NCI-H2227 (cell line): ENCODE results near the gene OR7C1.
A peak's percentile ranks its signal among the peaks of the same experiment; 100 is the strongest.
"Not testable (repeated sequence)": the region's sequence is repeated elsewhere in the genome, so short reads cannot be mapped to it uniquely, and the experiment has no call there.

Source experiments
- DNase-seq: peaks from one replicate; lab custom pipeline; 2025; ENCODE audit not compliant: unreplicated experiment; lab: John Stamatoyannopoulos, UW

Gene OR7C1

DNA sequence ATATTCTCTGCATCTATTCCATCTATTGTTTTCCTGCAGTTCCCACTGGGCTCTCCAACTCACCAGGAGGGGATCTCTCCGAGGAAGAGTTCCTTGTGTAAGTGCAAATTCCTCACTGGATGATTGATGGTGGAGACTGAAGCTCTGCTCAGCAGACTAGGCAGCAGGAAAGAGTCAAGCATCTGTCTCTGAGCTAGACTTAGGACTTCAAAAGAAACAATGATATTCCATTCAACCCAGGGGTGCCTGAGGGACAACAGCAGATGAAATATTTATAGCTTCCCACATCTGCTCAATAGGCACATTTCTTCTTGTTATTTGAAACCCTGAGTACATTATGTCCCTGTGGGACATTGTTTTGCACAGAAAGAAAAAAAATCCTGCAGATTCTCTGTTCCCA, at the start of gene OR7C1, which contains the start of gene OR7A5:
Gene OR7C1, minus strand, starts transcription at position 175 of the 400 bp plus-strand sequence. CDS start 35,049 bp downstream, outside the sequence.
Gene OR7A5, minus strand, starts transcription at position 175 of the 400 bp plus-strand sequence. CDS start 6,944 bp downstream, outside the sequence.
- no peak for DNase-seq

DNA sequence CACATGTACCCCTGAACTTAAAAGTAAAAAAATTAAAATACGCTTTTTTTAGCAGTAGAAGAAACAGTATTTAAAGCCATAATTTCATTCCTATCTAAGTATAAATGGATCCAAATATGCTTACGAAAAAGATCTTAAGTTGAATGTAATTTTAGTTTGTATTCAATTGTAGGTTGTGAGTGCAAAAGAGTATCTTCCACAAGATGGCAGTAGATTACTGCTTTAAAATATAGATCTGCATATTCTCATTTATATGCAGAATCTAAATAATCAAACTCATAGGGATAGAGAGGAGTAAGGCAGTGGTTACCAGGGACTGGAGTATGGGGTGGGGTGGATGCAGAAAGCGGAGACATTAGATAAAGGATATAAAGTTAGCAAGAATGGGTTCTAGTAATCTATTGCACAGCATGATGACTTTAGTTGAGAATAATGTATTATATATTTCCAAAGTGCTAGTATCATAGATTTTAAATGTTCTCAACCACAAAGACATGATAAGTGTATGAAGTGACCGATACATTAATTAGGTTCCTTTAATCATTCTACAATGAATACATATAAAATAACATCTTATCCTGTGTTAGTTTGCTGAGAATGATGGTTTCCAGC, 36.7 kb upstream of the OR7C1 start:
- DNase-seq = no peak

DNA sequence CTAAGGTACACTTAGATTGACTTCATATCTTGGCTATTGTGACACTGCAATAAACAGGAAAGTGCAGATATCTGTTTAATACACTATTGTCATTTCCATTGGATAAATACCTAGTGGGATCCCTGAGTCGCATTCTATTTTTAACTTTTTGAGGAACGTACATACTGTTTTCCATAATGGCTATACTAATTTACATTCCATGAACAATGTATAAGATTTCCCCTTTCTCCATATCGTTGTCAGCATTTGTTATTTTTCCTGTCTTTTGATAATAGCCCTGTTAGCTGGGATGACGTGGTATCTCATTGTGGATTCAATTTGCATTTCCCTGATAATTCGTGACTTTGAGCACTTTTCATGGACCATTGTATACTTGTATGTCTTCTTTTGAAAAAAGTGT, 33.5 kb upstream of the OR7C1 start:
- no peak for DNase-seq

DNA sequence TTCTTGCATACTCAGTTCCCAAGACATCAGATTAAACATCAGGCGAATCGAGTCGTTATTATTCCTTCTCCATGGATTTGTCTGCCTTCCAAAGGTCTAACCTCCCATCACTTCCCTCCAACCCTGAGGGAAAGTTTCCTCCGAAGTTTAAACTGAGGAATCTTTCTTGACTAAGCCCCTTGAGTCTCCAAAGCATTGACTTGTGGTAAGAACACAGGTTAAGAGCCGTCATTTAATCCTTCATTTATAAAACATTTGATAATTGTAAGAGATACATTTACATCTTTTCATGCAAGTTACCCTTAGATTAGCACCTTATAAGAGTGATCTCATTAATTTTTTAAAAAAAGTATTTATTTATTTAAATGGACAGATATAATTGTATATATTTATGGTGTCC, 13.8 kb upstream of the OR7C1 start, which contains the start of gene OR7A10:
Gene OR7A10, minus strand, starts transcription at position 101 of the 400 bp plus-strand sequence. CDS start 7,045 bp downstream, outside the sequence.
- DNase-seq = no peak

DNA sequence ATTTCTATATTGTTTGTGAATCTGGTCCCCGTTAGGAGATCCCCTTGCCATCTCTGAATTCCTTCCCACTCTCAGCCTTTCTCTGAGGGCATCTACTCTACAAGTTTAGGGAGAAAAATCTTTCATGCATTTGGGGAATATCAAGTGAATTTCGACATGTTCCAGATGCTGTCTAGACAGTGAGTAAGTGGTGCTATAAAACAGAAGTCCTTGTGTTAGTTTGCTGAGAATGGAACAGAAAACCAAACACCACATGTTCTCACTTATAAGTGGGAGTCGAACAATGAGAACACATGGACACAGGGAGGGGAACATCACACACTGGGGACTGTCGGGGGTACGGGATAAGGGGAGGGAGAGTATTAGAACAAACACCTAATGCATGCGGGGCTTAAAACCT, 8.6 kb upstream of the OR7C1 start:
- DNase-seq = no peak

DNA sequence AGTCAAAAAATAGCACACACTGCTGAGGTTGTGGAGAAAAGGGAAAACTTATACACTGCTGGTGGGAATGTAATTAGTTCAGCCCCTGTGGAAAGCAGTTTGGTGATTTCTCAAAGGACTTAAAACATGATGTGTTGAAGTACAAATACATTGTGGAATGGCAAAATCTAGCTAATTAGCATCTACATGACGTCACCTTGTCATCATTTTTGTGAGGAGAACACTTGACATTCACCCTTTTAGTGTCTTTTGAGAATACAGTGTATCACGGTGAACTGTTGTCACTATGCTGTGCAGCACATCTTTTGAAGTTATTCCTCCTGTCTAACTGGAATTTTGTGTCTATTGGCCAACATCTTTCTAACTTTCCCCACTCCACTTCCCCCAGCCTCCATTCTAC, 8.2 kb upstream of the OR7C1 start:
- no peak for DNase-seq

DNA sequence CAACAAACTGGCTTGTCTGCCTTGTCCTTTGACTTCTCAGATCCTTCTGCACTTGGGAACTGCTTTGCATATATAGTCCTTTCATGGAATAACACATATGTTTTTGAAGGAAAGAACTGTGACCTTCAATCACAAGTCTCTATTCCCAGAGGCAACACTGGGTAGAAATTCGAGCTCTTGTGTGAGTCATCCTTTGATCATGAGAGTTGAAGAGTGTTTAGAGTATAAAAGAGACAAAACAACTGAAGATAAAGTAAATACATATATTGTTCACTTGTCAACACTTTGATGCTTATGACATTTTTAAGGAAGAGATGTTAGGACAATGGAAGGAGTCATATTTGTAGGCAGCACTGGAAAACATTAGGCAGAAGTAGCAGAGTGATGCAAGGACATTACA, 5.2 kb upstream of the OR7C1 start:
- DNase-seq = no peak

DNA sequence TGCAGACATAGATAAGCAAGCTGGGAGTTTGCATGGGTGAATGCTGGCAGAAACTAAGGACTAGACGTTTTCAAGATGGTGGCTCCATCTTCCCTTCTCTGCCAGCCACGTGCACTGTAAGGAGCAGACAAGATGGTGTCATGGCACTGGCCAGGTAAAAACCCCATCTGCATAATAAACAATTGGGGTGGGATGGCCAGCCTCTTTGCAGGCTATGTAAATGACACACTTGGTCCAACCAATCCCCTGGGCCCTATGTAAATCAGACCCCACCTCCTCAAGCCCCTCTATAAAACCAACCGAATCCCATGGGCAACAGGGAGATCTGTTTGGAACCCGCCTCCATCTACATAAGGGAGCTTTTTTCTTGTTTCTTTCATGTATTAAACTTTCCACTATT, 2.4 kb upstream of the OR7C1 start:
- no peak for DNase-seq

DNA sequence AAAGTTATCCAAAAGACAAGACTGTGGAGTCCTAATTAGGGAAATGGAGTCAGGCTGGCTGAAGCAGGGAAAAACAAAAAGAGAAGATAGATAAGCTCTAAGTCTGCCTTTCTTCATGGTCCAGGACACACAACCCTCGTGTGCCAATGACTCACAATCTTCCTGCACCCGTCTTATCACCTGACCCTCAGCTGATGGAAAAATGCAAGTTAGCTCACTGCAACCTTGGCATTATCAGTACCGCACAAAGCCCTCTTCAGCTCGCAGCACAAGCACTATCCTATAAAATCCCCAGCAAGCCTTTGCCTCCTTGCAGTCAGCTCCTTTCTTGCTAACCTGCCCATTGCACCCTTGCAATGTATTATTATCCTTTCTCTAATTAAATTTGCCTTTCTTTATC, 4.3 kb downstream of the OR7C1 start:
- no peak for DNase-seq

DNA sequence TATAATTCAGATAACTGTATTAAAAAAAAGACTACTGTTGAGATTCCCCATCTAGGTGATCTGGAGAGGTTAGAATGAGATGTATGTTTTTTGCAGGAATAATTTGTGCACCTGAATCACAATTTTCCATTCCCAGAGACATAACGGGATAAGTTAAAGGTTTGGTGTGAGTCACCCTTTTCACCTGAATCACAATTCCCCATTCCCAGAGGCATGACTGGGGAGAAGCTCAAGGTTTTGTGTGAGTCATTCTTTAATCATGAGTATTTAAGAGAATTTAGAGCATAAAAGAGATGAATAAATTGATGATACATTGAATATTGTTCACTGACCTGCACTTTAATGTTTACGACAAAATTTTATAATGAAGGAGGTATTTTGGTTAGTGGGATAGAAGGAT, 9.0 kb downstream of the OR7C1 start:
- DNase-seq = no peak

DNA sequence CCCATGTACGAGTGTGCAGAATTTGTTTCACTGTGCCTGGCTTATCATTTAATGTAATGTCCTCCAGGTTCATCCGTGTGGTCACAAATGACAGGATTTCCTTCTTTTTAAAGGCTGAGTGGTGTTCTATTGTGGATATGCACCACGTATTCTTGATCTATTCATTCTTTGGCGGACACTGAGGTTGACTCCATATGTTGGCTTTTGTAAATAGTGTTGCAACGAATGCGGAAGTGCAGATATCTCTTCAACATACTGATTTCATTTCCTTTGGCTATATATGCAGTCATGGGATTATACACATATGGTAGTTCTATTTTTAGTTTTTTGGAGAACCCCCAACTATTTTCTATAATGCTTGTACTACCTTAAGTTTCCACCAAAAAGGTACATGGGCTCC, 13.0 kb downstream of the OR7C1 start:
- no peak for DNase-seq

DNA sequence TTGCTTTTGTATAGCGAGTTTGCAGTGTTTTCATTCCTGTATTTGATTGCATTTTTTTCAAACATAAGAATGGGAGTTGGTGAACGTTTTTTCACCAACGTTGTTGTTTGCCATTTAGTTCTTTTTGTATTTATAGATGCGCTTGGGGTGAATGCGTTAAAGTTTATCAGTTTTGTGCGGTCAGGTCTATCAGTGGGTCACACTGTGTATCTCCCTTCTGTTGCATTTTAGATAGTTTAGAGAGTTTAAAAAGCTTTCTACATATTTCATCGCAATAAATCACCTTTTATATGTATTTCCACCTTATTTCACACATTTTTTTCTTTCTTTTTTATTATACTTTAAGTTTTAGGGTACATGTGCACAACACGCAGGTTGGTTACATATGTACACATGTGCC, 16.4 kb downstream of the OR7C1 start:
- DNase-seq = no peak

DNA sequence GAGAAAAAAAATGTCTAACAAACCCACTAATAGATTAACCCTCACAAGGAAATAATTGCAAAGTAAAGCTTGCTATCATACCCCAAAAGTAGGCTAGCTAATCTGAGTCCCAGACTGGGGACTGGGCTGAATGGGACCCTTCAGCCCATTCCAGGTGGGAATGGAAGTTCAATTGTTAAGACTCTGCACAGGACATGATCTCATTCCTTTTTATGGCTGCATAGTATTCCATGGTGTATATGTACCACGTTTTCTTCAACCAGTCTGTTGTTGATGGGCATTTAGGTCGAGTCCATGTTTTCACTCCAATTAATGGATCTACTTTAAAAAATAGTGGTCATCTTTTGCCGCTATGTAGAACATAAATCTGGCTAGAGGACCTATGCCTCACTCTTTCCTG, 17.9 kb downstream of the OR7C1 start:
- DNase-seq = no peak

DNA sequence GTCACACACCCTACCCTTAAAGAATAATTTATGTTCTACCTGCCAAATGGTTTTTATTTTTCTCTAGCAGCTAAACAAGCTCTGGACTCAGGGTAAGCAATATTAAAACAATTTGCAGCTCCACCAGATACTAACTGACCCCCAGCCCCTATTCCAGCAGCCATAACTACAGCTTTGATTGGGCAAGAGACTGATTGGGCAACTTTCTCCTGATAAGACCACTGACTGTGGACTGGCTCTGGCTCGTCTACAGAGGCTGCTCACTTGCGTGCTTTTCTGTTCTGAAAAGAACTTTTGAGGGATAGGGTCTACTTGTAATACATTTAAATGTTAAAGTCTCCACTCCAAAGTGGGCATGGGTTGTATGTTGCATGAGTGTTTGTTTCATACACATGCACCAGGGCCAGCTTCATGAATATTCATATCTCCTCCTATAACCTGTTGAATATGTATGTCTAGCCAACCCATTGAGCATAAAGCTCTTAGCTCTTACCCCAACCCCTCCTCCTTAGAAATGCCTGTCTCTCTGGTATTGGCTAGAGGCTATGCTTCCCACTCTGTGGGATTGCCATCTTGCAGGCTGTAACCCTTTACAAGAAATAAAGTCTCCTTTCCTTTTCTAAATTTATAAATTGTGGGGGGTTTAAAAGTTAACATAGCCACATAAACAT, 19.9 kb downstream of the OR7C1 start:
- no peak for DNase-seq

DNA sequence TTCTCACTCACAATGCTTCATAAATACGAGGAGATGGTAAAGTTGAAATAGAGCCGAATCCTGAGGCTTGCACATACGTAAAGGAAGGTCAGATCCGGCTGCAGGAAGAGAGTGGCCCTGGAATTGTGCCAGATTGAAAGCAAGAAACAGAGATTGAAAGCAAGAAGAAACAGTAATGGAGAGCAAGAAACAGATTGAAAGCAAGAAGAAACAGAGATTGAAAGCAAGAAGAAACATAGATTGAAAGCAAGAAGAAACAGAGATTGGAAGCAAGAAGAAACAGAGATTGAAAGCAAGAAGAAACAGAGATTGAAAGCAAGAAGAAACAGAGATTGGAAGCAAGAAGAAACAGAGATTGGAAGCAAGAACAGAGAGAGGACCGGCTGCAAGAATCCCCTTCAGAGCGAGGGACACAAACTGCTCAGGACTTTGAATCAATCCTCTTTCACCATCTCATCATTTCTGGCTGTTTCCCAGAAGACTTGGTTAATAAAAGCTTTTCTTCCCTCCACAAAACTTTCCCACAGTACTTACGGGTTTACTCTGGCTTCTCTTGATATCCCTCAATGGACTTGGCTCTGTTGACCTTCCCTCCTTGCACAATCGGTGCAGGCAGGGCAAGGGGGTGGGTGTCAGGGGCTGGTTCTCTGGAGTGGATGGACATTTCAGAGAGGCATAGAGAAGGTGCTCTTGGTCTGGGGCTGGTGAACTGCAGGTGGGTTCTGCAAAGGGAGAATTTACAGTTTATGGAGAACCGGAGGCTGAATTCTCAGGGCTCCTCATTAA, 25.5 kb downstream of the OR7C1 start:
- no peak for DNase-seq

DNA sequence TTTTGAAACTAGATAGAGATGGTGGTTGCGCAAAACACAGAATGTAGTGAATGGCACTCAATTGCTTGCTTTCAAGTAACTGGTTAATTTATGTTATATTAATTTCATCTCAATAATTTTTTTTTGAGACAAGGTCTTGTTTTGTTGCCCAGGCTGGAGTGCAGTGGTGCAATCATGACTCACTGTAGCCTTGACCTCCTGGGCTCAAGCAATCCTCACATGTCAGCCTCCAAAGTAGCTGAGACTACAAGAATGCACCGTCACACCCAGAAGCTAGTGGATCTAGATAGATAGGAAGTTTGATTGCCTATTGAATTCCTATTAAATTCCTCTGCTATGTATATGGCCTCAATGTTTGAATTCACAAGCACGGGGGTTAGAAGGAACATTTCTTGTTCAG, 30.2 kb downstream of the OR7C1 start:
- no peak for DNase-seq

DNA sequence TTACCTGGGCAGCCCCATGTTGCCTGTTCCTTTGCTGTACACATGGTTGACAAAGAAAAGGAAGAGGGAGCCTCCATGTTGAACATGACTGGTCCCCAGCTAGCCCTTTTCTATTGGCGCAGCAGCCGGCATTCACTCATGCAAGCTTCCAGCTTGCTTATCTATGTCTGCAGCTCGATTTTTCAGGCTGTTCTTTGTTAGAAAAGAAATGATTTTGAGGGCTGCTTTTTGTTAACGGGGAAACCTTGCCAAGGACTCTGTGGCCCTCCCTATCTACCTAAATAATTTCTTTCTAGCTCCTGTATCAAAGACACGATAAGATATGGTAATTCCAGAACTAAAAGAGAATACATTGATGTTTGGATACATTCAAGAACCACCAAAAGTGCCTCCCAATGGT, 36.2 kb downstream of the OR7C1 start:
- DNase-seq = no peak

DNA sequence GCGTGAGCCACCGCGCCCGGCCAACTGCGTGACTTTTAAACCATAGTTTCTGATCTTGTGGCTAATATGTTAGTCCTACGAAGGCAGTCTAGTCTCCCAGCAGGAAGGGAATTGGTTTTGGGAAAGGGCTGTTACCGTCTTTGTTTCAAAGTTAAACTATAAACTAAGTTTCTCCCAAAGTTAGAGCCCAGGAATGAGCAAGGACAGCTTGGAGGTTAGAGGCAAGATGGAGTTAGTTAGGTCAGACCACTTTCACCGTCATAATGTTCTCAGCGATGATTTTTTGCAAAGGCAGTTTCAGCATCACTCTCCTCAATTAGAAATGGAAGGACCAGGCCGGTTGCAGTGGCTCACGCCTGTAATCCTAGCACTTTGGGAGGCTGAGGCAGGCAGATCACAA, 39.0 kb downstream of the OR7C1 start:
- no peak for DNase-seq

DNA sequence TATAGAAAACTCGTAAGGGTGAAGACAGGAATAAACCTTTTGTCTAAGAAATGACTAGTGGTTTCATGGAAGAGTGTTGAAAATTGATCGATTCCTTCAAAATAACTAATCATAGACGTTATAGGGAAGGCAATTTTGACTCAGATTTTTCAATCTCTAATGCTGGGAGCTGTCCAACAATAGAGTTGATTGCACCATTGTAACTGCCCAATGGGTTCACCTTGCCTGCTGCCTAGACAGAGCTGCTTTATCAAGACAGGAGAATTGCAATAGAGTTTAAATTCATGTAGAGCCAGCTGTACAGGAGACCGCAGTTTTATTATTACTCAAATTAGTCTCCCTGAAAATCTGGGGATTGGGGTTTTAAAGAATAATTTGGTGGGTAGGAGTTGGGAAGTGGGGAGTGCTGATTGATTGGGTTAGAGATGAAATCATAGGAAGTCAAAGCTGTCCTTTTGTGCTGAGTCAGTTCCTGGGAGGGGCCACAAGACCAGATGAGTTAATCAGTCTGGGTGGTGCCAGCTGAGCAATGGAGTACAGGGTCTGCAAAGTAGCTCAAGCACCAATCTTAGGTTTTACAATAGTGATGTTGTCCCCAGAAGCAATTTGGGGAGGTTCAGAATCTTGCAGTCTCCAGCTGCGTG, 39.8 kb downstream of the OR7C1 start:
- DNase-seq = no peak

DNA sequence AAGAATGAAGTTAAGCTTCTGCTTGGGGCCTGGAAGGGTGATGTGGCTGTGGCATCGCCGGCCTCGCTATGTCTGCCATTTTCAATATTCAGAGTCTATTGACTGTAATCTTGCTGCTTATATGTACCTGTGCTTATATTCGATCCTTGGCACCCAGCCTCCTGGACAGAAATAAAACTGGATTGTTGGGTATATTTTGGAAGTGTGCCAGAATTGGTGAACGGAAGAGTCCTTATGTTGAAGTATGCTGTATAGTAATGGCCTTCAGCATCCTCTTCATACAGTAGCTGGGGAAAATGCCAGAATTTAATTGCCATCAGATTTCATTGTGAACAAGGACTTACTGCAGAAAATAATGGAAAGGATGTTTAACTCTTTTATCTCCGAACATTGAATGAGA, 42.7 kb downstream of the OR7C1 start:
- not testable (repeated sequence) for DNase-seq

DNA sequence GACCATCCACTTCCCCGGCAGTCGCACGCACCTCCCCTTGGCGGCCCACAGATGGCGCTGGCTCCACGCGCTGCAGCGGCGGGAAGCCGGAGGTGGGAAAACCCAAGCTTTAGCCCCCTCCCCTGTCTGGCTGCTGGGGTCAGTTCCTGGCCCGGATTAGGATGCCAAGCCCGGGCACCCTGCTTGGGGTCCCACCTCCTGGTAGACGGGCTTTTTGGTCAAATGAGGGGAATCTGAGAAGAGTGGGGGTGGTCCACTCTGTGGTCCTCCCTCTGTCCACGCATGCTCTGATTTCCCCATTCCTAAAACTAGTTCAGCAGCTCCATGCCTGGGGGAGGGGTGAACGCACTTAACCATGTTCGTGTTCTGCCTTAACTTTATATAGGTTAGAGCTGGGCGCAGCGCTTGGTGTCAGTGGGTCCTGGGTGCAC, 48.5 kb downstream of the OR7C1 start:
- DNase-seq = peak; percentile 4
